Thyroid gland (tissue), 4 donors: Measurements from ENCODE around the gene TYMP.
A peak's percentile ranks its signal among the peaks of the same experiment; 100 is the strongest.

ENCODE experiments used
- POLR2A ChIP-seq, 2 donors: fragments of 450-650 bp; IDR thresholded peaks; one replicate each; pipeline ENCODE4 v1.6.1; 2017; ENCODE audit warnings: antibody characterized with exemption in 2 of 2, mild to moderate bottlenecking in 2 of 2, moderate library complexity in 1 of 2
- TF ChIP-seq, protein P1 (sequence below), 6 experiments: fragments of 200-600 bp in 3 of 6; fragments of 450-650 bp in 3 of 6; sonication (generic) in 3 of 6; IDR thresholded peaks; one replicate each; pipeline ENCODE4 v1.5.1; 2016 to 2019; ENCODE audit warnings: antibody characterized with exemption in 6 of 6, mild to moderate bottlenecking in 2 of 6, inconsistent platforms in 1 of 6, moderate library complexity in 1 of 6

DNA sequence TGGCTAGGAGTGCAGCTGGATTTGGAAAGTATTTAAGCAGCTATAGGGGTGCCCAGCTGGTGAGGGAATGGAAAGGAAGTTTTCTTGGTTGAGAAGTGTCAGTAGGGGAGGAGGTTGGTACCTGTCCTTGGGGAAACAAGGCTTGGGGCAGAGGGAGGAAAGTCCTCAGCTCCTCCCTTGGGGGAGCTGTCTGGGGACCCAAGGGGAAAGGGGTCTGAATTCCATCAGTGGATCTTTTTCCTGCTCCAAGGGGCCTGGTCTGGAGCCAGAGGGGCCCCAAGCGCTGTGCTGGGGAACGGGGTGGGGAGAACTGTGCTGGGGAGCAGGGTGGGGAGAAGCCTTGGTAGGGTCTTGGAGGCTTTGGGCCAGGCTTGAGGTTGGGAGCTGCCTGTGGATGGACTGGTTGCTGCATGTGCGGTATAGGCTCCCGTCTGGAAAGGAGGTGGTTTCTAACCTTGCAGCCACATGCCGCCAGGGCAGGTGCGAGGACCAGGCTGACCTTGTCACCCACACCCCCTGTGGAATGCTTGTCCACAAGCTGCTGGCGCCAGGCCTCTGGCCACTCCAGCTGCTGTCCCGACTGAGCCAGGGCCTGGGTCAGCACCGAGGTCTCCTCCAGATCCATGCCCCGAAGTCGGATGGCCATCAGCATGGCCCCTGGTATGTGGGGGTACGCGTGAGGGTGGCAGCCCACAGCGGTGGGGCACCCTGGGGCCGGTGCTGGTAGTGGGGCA, 963 bp downstream of the TYMP start:
- TF ChIP-seq, protein P1, sequence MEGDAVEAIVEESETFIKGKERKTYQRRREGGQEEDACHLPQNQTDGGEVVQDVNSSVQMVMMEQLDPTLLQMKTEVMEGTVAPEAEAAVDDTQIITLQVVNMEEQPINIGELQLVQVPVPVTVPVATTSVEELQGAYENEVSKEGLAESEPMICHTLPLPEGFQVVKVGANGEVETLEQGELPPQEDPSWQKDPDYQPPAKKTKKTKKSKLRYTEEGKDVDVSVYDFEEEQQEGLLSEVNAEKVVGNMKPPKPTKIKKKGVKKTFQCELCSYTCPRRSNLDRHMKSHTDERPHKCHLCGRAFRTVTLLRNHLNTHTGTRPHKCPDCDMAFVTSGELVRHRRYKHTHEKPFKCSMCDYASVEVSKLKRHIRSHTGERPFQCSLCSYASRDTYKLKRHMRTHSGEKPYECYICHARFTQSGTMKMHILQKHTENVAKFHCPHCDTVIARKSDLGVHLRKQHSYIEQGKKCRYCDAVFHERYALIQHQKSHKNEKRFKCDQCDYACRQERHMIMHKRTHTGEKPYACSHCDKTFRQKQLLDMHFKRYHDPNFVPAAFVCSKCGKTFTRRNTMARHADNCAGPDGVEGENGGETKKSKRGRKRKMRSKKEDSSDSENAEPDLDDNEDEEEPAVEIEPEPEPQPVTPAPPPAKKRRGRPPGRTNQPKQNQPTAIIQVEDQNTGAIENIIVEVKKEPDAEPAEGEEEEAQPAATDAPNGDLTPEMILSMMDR (IDR thresholded peaks at IDR 0.05): no peak
- TF ChIP-seq POLR2A (IDR thresholded peaks at IDR 0.05): peak in 1 of 2 donors; percentile 5
